Omental fat pad (tissue), 4 donors: ENCODE measurements around the gene PDCL3. TPM values are rescaled to one million over a fixed set of nuclear protein-coding genes. Genes with fewer than 3 reads are reported as not detected.

Experiments used
- ATAC-seq: fragments of 150-250 bp; one replicate; pipeline ENCODE4 v1.9.1; 2016; ENCODE audit warnings: mild to moderate bottlenecking, moderate library complexity; ENCODE audit not compliant: low FRiP score
- DNase-seq: peaks from one replicate; pipeline ENCODE4 v3.0.0-alpha.2; 2019; ENCODE audit warnings: low spot score
- CTCF ChIP-seq, 3 donors: fragments of 450-650 bp; IDR thresholded peaks; one replicate each; pipeline ENCODE4 v1.5.1; 2016 to 2017; ENCODE audit warnings: antibody characterized with exemption in 3 of 3, mild to moderate bottlenecking in 3 of 3, moderate library complexity in 2 of 3
- total RNA-seq, 4 donors: library from RNA; depleted of rRNA; stranded (reverse); fragments of >200 nt; gene quantifications; one replicate each; pipeline ENCODE4 v1.1.0, GENCODE V29; 2016

PDCL3 gene
- total RNA-seq, 4 donors from 2014 or later: 11.3 to 17.4 (median 14.0) TPM

- ATAC-seq: no peak
- no peak for TF ChIP-seq CTCF (IDR thresholded peaks at IDR 0.05)
- DNase-seq: no peak
Measured at GRCh38 chr2:100526868-100527267, 35.9 kb upstream of the PDCL3 start.

GRCh38 chr2:100527440-100528015 lies 35.3 kb upstream of the PDCL3 start:
- DNase-seq: no peak
- ATAC-seq: no peak
- TF ChIP-seq CTCF (IDR thresholded peaks at IDR 0.05): no peak

- no peak for ATAC-seq
- no peak for DNase-seq
- no peak for TF ChIP-seq CTCF (IDR thresholded peaks at IDR 0.05)
Measured at GRCh38 chr2:100529176-100529575, 33.6 kb upstream of the PDCL3 start.

- ATAC-seq (no peak), DNase-seq (no peak)
- TF ChIP-seq CTCF (IDR thresholded peaks at IDR 0.05): no peak
Measured at GRCh38 chr2:100529900-100530299, 32.9 kb upstream of the PDCL3 start.

- ATAC-seq (no peak), DNase-seq (no peak)
- no peak for TF ChIP-seq CTCF (IDR thresholded peaks at IDR 0.05)
Measured at GRCh38 chr2:100535855-100536254, 26.9 kb upstream of the PDCL3 start.

- no peak for TF ChIP-seq CTCF (IDR thresholded peaks at IDR 0.05)
- ATAC-seq: no peak
Measured at GRCh38 chr2:100537918-100538317, 24.9 kb upstream of the PDCL3 start.

GRCh38 chr2:100539221-100539620 lies 23.6 kb upstream of the PDCL3 start:
- no peak for ATAC-seq
- no peak for TF ChIP-seq CTCF (IDR thresholded peaks at IDR 0.05)

More at GRCh38 chr2:100537918-100538317, 24.9 kb upstream of the PDCL3 start:
- DNase-seq: no peak

More at GRCh38 chr2:100539221-100539620, 23.6 kb upstream of the PDCL3 start:
- DNase-seq: no peak
